DMS53 treated with DMSO at 0.1 percent for 48 hours (cell line): Measurements from ENCODE around the gene TNPO3.
"Not testable (repeated sequence)": the region's sequence is repeated elsewhere in the genome, so short reads cannot be mapped to it uniquely, and the experiment has no call there.

ENCODE experiments used
- DNase-seq: peaks from one replicate; lab custom pipeline; 2025; ENCODE audit not compliant: unreplicated experiment; lab: John Stamatoyannopoulos, UW

Gene TNPO3

GRCh38 chr7:129017933-129018538, 36.9 kb downstream of the TNPO3 start:
- DNase-seq, result no peak

- no peak for DNase-seq
Observed at GRCh38 chr7:129017264-129017663, 37.6 kb downstream of the TNPO3 start.

- DNase-seq, result no peak
Observed at GRCh38 chr7:129014501-129015101, 40.3 kb downstream of the TNPO3 start.

- no peak for DNase-seq
Observed at GRCh38 chr7:129013048-129013724, 41.7 kb downstream of the TNPO3 start.

GRCh38 chr7:129012641-129013040, 42.3 kb downstream of the TNPO3 start:
- no peak for DNase-seq

GRCh38 chr7:129010075-129010474, 44.8 kb downstream of the TNPO3 start:
- DNase-seq, result no peak

GRCh38 chr7:129009437-129009836, 45.5 kb downstream of the TNPO3 start:
- DNase-seq, result no peak

GRCh38 chr7:129008645-129009414, 46.1 kb downstream of the TNPO3 start:
- no peak for DNase-seq

- DNase-seq, result no peak
Observed at GRCh38 chr7:129007572-129007971, 47.3 kb downstream of the TNPO3 start.

- DNase-seq, result no peak
Observed at GRCh38 chr7:129006636-129007414, 48.1 kb downstream of the TNPO3 start.

GRCh38 chr7:129005186-129005585, 49.7 kb downstream of the TNPO3 start:
- no peak for DNase-seq

GRCh38 chr7:128997181-128997580, 57.7 kb downstream of the TNPO3 start:
- DNase-seq, result no peak

GRCh38 chr7:128994560-128994959, 60.4 kb downstream of the TNPO3 start:
- not testable (repeated sequence) for DNase-seq

- no peak for DNase-seq
Observed at GRCh38 chr7:128993419-128993818, 61.5 kb downstream of the TNPO3 start.

- DNase-seq, result no peak
Observed at GRCh38 chr7:128989961-128990360, 65.0 kb downstream of the TNPO3 start.

GRCh38 chr7:128988372-128988771, 66.5 kb downstream of the TNPO3 start:
- DNase-seq, result no peak

- no peak for DNase-seq
Observed at GRCh38 chr7:128986609-128987008, 68.3 kb downstream of the TNPO3 start.

- no peak for DNase-seq
Observed at GRCh38 chr7:128985660-128986059, 69.3 kb downstream of the TNPO3 start.

- DNase-seq, result no peak
Observed at GRCh38 chr7:128982105-128982504, 72.8 kb downstream of the TNPO3 start.

GRCh38 chr7:128974241-128974934, 80.5 kb downstream of the TNPO3 start:
- no peak for DNase-seq
